KG1 (cell line): Measurements from ENCODE around the gene EDC3.
"Not testable (repeated sequence)": the region's sequence is repeated elsewhere in the genome, so short reads cannot be mapped to it uniquely, and the experiment has no call there.

Source experiments
- DNase-seq: peaks from one replicate; lab custom pipeline; 2025; lab: John Stamatoyannopoulos, UW

EDC3 gene

DNA sequence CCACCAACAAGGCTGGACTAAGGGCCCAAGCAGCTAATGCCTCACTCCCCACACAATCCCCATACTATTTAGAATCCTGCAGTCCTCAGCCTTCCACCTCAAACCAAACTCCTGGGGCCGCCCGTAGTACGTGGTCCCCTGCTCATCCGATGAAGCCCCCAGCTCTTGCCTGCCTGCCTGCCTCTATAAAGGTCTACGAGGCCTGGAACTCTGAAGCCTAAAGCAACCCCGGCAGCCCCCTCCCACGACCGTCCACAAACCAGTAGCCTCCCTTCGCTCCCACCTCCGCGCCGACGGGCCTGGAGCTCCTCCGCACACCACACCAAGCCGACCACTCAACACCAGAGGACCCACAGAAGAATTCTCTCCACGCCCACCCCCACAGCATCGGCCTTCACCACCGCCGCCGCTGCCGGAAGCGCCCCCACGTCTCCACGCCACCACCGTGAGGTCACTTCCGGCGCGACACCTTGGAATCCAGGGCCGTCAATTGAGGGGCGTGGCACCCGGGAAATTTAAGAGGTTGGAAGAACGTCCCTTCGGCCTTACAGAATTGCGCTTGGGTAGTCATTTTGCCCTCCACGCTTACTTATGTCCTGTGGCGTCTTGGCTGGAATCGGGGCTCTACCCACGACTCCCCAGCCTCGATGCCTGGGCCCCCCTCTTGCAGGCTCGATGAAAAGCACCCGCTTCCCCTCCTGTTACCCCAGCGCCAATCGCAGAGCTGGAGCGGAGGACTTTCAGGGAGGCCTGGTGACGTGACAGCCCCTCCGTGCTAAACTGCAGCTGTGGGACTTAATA lies at the start of gene EDC3:
Gene EDC3, minus strand, starts transcription at position 428 of the 801 bp plus-strand sequence. CDS start 20,900 bp downstream, outside the sequence.
- peak; percentile 77 for DNase-seq

- DNase-seq: no peak
Observed at GRCh38 chr15:74742422-74742821, 46.6 kb upstream of the EDC3 start.

DNA sequence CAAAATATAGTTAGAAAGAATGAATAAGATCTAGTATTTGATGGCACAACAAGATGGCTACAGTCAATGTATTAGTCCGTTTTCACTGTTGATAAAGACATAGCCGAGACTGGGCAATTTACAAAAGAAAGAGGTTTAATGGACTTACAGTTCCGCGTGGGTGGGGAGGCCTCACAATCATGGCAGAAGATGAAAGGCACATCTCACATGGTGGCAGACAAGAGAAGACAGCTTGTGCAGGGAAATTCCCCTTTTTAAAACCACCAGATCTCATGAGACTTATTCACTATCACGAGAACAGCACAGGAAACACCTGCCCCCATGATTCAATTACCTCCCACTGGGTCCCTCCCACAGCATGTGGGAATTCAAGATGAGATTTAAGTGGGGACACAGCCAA lies 42.4 kb upstream of the EDC3 start:
- not testable (repeated sequence) for DNase-seq

- no peak for DNase-seq
Observed at GRCh38 chr15:74735305-74735704, 39.5 kb upstream of the EDC3 start.

GRCh38 chr15:74733269-74733668 lies 37.4 kb upstream of the EDC3 start:
- no peak for DNase-seq

- DNase-seq: no peak
Observed at GRCh38 chr15:74732846-74733245, 37.0 kb upstream of the EDC3 start.

DNA sequence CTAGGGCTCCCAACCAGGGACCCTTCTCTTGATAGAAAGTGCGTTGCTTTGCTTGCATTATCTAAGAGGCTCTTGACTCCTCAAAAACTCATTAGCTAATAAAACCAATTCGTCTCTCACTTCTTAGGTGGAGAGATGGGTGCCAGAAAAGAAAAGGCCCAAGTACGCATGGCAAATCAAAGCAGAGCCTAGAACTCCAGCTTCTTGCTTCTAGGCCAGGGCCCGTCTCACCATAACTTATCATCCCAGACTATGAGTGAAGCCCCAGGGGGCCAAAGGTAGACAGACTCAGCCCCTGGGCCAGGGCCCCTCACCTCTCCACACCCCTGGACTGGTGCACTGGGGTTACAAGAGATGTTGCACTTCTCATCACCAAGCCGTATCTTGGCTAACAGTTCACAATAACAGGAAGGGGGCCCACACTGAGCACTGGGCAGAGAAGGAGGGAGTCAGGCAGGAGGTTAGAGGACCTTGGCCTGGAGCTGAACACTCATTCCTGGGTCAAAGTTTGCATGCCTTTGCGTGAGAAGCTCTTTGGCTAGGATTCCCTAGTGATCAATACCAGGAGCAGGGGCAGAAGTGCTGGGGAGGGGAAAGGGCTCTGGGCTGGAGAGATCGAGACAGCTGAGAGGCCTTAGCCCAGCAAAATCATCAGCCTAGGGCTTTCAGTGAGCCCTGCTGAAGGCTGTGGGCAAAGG lies 34.9 kb upstream of the EDC3 start:
- DNase-seq: no peak

GRCh38 chr15:74729372-74729771 lies 33.5 kb upstream of the EDC3 start:
- not testable (repeated sequence) for DNase-seq

DNA sequence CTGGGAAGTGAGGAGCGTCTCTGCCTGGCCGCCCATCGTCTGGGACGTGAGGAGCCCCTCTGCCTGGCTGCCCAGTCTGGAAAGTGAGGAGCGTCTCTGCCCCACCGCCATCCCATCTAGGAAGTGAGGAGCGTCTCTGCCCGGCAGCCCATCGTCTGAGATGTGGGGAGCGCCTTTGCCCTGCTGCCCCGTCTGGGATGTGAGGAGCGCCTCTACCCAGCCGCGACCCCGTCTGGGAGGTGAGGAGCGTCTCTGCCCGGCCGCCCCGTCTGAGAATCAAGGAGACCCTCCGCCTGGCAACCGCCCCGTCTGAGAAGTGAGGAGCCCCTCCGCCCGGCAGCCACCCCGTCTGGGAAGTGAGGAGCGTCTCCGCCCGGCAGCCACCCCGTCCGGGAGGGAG lies 32.9 kb upstream of the EDC3 start:
- not testable (repeated sequence) for DNase-seq

GRCh38 chr15:74727727-74728126 lies 31.9 kb upstream of the EDC3 start:
- no peak for DNase-seq

GRCh38 chr15:74726774-74727164 lies 30.9 kb upstream of the EDC3 start:
- no peak for DNase-seq

- no peak for DNase-seq
Observed at GRCh38 chr15:74725845-74726773, 30.3 kb upstream of the EDC3 start.

- no peak for DNase-seq
Observed at GRCh38 chr15:74725225-74725774, 29.5 kb upstream of the EDC3 start, which contains the start of gene CYP1A1. Gene CYP1A1, minus strand, starts transcription at chr15:74725528. Its CDS starts 2,431 bp downstream, at chr15:74723097.

DNA sequence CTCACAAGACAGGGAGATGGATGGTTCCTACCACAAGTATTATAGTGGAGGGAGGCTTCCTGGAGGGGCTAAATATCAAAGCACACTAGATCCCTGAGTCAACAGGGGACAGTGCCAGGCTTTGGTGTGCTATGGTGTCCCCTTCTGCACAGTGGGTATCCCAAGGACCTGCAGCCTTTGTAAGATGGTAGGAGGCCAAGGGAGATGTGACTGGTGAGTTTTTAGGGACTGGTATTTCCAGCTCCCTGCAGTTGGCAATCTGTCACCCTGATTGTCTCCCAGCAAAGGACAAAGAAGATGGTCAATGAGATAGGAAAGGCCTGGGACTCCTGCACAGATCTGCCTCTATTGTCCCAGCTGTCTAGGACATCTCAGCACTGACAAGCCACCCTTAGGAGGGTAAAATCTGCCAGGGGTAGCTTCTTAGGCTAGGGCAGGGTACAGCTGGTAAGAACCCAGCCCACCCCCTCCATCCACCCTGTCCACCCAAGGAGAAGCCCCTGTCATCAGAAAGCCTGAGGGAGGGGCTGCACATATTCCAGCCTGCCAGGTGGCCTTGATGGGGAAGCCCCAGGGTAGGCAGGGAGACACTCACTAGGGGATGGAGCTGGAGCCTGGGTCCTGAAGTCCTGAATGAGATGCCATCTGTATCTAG lies 28.9 kb upstream of the EDC3 start:
- no peak for DNase-seq

GRCh38 chr15:74723754-74724334 lies 28.0 kb upstream of the EDC3 start:
- DNase-seq: peak; percentile 57

GRCh38 chr15:74723187-74723586 lies 27.4 kb upstream of the EDC3 start:
- DNase-seq: no peak

DNA sequence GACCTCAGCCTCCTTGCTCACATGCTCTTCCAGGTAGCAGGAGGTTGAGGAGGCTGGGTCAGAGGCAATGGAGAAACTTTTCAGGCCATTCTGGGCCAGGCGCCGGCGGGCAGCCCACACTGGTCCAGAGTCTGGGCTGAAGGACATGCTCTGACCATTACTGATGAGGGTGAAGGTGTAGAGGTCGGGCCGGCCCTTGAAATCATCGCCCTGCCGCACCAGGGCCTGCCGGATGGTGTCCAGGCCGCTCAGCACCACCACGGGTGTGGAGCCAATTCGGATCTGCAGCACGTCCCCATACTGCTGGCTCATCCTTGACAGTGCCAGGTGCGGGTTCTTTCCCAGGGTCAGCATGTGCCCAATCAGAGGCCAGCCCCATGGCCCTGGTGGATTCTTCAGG lies 26.8 kb upstream of the EDC3 start:
- no peak for DNase-seq

DNA sequence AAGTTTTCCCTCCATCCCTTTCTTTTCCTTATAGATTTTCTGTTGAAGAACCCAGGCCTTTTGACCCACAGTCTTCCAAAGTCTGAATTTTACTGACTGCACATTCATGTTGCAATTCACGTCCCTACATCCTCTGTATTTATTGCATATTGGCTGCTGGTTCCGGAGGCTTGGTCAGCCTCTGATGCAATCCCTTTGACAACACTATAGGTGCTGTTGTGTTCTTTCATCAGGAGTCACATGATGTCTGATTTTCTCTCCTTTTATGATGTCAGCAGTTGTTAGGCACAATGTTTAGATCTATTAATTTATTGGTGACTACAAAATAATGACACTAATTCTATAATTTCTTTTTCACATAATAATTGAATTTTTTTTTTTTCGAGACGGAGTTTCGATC lies 20.8 kb upstream of the EDC3 start:
- no peak for DNase-seq

DNA sequence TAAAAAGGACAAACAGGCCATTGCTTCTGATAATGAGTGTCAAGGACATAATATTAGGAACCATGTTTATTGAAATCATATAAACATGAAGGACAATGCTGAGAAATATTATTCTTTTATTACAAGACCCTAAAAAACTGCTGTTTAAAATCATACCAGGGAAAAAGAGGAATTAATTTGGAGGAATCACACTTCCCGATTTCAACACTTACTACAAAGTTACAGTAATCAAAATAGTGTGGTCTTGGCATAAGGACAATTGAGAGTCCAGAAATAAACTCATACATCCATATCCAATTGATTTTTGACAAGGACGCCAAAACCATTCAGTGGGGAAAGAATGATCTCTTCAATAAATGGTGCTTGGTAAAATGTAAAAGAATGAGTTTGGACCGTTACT lies 16.5 kb upstream of the EDC3 start:
- no peak for DNase-seq

DNA sequence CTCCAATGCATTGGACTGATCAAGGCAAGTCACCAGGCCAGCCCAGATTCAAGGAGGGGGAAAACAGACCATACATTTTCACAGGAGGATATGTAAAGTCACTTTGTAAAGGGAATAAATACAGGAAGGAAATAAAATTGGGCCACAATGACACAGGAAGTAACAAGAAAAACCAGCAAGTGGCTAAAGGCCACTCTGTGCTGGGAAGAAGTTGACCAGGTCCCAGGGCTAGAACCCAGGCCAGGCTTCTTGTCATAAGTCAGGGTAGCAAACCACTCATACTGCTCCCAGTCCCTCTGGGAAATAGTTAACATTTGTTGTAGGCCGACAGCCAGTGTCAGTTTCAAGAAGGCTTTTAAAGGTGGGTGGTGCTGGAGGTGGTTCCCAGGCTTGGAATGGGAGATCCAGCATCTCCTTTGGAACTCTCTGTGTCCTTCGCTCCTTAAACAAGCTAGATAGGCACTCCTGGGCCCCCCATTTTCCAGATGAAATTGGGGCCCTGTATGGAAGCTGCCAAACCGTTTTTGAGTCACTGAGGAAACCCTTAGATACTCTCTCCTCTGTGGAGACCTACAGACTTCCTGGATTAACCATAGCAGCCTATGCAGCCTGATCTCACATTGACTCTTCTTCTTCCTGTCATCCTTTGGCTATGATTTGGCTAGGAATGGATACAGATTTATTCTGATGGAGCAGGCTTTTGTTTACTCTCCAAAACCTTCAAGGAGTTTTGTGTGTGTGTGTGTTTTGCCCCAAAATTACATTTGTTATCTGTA lies 14.7 kb upstream of the EDC3 start:
- DNase-seq: no peak
